GM12878 (cell line): ENCODE results near the gene SH2B2.

Experiments used
- HDAC6 ChIP-seq: fragments of 200-600 bp; sonication (generic); IDR thresholded peaks from one replicate; pipeline ENCODE4 v1.8.0; 2017; ENCODE audit warnings: antibody characterized with exemption; ENCODE audit not compliant: unreplicated experiment
- NFXL1 ChIP-seq: fragments of 450-650 bp; IDR thresholded peaks from 2 replicates; pipeline ENCODE4 v1.6.1; 2017; ENCODE audit warnings: antibody characterized with exemption, mild to moderate bottlenecking, borderline replicate concordance
- POLR2A ChIP-seq: IDR thresholded peaks from 2 replicates; pipeline ENCODE4 v1.6.1; 2011; ENCODE audit warnings: low read depth, mild to moderate bottlenecking, low read length
- SIN3A ChIP-seq: IDR thresholded peaks from 2 replicates; pipeline ENCODE4 v1.6.1; 2012; ENCODE audit warnings: low read depth, low read length, improper control_type of control experiment
- TF ChIP-seq, protein P1 (sequence below), 3 experiments: IDR thresholded peaks in 2 of 3; conservative IDR thresholded peaks in 1 of 3; 2 replicates each; pipeline ENCODE4 v1.5.1; 2011; ENCODE audit warnings: low read depth in 3 of 3, low read length in 3 of 3, mild to moderate bottlenecking in 3 of 3, control low read depth in 2 of 3, moderate library complexity in 2 of 3, inconsistent platforms in 1 of 3, mixed read lengths in 1 of 3; ENCODE audit not compliant: control insufficient read depth in 2 of 3, insufficient read depth in 1 of 3; ENCODE audit errors: extremely low read depth in 1 of 3
- TF ChIP-seq, protein P2 (sequence below): fragments of 450-650 bp; formaldehyde crosslinking; IDR thresholded peaks from 2 replicates; pipeline ENCODE4 v1.5.0; 2022; ENCODE audit warnings: mild to moderate bottlenecking, missing genetic modification characterization
- TF ChIP-seq, protein P3 (sequence below): IDR thresholded peaks from 2 replicates; pipeline ENCODE4 v1.6.1; 2012; ENCODE audit warnings: low read depth, low read length, improper control_type of control experiment

DNA sequence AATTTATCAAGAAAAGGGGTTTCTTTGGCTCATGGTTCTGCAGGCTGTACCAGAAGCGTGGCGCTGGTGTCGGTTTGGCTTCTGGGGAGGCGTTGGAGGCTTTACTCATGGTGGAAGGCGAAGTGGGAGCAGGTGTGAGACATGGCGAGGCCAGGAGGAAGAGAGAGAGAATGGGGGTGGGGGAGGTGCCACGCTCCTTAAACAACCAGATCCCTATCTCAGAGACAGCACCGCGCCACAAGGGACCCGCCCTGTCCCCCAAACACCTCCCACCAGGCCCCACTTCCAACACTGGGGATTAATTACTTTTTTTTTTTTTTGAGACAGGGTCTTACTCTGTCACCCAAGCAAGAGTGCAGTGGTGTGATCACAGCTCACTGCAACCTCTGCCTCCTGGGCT is 18.0 kb upstream of the SH2B2 start:
- TF ChIP-seq, protein P1, sequence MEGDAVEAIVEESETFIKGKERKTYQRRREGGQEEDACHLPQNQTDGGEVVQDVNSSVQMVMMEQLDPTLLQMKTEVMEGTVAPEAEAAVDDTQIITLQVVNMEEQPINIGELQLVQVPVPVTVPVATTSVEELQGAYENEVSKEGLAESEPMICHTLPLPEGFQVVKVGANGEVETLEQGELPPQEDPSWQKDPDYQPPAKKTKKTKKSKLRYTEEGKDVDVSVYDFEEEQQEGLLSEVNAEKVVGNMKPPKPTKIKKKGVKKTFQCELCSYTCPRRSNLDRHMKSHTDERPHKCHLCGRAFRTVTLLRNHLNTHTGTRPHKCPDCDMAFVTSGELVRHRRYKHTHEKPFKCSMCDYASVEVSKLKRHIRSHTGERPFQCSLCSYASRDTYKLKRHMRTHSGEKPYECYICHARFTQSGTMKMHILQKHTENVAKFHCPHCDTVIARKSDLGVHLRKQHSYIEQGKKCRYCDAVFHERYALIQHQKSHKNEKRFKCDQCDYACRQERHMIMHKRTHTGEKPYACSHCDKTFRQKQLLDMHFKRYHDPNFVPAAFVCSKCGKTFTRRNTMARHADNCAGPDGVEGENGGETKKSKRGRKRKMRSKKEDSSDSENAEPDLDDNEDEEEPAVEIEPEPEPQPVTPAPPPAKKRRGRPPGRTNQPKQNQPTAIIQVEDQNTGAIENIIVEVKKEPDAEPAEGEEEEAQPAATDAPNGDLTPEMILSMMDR (IDR thresholded peaks at IDR 0.05 in 2 of 3, conservative IDR thresholded peaks at IDR 0.05 in 1 of 3; ENCODE audit: control insufficient read depth in 2 of 3, extremely low read depth in 1 of 3, insufficient read depth in 1 of 3, low read depth in 3 of 3, low read length in 3 of 3), result no peak
- TF ChIP-seq, protein P2, sequence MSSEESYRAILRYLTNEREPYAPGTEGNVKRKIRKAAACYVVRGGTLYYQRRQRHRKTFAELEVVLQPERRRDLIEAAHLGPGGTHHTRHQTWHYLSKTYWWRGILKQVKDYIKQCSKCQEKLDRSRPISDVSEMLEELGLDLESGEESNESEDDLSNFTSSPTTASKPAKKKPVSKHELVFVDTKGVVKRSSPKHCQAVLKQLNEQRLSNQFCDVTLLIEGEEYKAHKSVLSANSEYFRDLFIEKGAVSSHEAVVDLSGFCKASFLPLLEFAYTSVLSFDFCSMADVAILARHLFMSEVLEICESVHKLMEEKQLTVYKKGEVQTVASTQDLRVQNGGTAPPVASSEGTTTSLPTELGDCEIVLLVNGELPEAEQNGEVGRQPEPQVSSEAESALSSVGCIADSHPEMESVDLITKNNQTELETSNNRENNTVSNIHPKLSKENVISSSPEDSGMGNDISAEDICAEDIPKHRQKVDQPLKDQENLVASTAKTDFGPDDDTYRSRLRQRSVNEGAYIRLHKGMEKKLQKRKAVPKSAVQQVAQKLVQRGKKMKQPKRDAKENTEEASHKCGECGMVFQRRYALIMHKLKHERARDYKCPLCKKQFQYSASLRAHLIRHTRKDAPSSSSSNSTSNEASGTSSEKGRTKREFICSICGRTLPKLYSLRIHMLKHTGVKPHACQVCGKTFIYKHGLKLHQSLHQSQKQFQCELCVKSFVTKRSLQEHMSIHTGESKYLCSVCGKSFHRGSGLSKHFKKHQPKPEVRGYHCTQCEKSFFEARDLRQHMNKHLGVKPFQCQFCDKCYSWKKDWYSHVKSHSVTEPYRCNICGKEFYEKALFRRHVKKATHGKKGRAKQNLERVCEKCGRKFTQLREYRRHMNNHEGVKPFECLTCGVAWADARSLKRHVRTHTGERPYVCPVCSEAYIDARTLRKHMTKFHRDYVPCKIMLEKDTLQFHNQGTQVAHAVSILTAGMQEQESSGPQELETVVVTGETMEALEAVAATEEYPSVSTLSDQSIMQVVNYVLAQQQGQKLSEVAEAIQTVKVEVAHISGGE (CRISPR knock-in tag), result no peak
- TF ChIP-seq SIN3A (no peak), NFXL1 (no peak), POLR2A (no peak), HDAC6 (no peak)
- TF ChIP-seq, protein P3, sequence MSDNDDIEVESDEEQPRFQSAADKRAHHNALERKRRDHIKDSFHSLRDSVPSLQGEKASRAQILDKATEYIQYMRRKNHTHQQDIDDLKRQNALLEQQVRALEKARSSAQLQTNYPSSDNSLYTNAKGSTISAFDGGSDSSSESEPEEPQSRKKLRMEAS, result no peak
